GM18907 (cell line): ENCODE data around the gene TTC28.
"Not testable (repeated sequence)": the region's sequence is repeated elsewhere in the genome, so short reads cannot be mapped to it uniquely, and the experiment has no call there.

ENCODE experiments used
- ATAC-seq: cut with Tn5 transposase; IDR thresholded peaks from one replicate; pipeline ENCODE4 v1.9.1; 2021; ENCODE audit warnings: mild to moderate bottlenecking, moderate library complexity; ENCODE audit not compliant: unreplicated experiment

TTC28 gene

DNA sequence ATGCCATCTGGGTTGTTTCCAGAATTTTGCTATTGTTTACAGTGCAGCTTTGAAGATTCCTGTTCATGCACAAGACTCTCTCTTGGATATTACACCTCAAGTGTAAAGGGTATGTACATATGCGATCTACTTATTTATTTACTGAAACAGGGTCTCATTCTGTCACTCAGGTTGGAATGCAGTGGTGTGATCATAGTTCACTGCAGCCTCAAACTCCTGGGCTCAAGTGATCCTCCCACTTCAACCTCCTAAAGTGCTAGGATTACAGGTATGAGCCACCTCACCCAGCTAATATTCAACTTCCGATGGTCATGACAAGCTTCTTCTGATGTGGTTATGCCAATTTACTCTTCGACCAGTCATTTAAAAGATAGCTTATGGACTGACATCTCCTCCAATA lies 602.5 kb downstream of the TTC28 start:
- no peak for ATAC-seq

DNA sequence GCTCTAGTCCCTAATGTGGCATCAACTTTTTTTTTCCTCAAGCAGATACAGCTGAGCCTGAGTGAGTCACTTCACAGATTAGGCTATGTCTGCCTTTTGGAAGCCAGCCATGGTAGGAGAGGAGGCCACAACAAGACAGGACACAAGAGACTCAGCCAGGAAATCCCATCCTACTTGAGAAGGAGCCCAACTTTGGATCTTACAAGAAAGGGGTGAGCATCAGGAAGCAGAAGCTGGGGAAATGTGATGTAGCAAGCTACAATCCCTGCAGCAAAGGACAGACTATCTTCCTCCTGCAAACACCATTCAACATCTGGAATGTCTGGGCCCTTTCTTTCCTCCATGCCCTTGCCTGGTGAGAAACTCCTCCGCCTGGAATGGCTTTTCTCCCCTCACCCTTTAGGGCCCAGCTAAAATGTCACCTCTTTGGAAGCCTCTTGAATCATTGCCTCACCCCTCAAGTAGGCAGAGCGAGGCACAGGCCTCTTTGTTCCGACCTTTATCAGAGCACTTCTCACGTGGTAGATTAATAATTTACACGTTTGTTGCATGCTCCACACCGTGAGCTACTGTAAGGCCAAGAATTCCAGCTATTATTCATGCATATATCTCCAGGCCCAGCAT lies 604.2 kb downstream of the TTC28 start:
- no peak for ATAC-seq

- no peak for ATAC-seq
These were observed 605.1 kb downstream of the TTC28 start for GRCh38 chr22:28074526-28074925.

- no peak for ATAC-seq
These were observed 607.6 kb downstream of the TTC28 start for GRCh38 chr22:28072066-28072465.

DNA sequence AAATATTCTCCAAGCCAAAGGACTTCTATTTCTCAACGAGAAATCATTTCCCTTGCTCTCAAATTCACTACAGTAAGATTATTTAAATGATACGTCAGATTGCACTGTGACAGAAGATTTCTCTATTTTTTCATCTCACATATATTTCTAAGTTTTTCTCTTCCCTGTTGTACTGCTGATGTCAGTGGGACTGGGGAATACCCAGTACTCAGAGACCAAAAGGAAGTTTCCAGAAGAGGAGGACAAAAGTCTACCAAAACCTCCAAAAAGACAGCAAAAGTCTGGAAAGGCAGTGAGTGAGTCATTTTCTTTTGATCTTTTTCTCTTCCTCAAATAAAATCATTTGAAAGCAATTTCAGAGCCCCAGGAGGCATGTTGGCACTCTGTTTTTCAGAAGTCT lies 610.8 kb downstream of the TTC28 start:
- no peak for ATAC-seq

DNA sequence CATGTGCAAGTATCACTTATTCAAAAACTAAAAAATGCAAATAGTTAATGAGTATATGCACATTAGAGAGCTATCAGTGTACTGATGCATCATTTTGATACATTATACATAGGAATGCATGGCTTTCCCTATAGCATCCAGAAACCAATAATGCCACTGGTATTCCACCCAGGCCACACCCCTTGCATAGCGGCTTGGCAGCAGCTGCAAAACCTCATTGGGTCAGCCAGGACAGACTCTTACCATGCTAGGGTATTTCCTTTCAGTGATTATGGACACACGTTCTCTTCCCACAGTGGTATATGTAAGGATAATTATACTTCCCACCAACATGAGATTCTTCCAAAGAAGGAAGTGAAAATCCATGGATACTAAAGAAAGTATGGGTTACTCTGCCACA lies 614.7 kb downstream of the TTC28 start:
- ATAC-seq = no peak

DNA sequence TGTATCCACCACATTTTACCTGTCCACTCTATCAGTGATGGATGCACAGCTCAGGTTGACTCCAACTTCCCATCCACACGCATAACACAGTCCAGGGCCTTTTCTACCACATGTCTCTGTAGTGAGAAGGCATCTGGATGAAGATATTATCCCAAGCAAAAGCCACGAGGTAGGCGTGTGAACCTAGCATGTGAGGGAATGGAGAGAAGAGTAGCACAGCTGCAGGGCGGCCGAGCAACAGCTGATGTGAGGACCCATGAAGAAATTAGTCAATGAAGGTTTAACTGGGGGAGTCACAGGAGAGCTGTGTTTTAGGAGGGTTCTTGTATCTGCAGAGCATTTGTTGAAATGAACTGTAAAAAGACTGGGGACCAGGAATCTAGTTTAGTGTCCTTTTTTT lies 616.0 kb downstream of the TTC28 start:
- no peak for ATAC-seq

GRCh38 chr22:28060594-28060993 lies 619.0 kb downstream of the TTC28 start:
- ATAC-seq = not testable (repeated sequence)

- no peak for ATAC-seq
These were observed 621.6 kb downstream of the TTC28 start for GRCh38 chr22:28058036-28058435.

DNA sequence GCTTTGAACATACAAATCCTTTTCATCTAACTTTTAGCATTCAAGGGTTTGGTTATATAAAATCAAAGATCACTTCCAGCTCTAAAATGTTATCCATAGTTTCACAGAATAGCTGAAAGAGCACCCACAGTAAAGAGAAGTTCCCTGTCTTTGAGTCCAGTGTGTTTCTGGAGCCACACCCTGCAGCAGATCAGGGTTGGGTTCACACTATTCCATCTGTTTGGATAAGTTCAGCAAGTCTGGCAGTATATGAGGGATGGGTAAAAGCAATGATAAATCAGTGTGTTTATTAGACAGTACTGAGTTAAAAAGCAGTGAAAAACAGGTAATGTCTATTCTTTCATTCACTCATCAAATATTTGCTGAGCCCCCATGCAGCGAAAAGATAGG lies 624.8 kb downstream of the TTC28 start:
- no peak for ATAC-seq

GRCh38 chr22:28053896-28054818 lies 625.5 kb downstream of the TTC28 start:
- no peak for ATAC-seq

DNA sequence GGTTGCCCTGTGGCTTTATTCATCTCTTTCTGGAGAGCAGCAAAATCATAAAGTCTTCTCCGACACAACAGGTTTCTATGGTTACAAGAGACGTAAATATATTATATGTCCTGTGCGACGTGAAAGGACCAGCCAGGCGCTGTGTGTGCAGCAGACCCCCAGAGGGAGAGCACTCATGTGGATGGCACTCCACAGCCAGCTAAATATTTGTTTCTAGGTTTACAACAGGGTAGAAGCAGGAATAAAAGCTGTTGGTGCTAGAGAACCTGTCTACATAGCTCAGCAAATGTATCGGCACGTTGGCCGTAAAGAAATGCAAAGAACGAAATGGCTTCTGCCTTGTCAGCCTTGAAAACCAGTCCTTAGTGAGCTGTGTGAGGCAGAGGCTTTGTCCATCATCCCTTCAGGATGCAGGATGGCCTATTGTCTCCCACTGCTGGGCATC lies 626.8 kb downstream of the TTC28 start:
- ATAC-seq = no peak

- ATAC-seq = no peak
These were observed 627.8 kb downstream of the TTC28 start for GRCh38 chr22:28051787-28052356.

DNA sequence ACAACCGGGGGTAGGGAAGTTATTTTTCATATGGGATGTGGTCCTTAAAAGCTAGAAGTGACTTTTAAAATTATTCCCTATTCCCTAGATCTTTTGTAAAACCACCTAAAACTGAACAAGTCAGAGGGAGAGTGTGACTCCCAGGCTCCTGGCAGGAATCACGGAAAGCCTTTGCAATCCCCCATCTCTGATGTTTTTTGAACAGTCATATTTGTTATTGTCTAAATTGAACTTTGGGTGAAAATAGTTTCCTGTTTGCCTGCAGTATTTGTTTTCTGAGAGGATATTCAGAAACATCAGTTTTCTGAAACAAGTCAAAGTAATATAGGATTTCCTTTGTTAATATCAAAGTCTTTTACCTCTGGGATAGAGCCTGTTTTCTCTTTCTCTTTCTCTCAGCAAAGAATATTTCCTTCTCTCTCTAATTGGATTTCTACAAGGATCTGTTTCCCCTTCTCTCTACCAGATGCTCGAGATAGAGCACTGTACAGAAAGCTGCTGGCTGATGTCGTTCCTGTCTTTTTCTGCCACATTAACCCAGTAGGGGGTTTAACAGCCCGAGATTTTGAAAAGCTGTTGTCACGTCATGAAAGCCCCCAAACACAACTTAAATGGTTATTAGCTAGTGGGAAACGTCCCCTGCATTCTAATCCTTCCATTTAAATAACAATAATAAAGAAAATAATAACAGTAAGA lies 628.4 kb downstream of the TTC28 start:
- ATAC-seq = no peak

GRCh38 chr22:28048529-28048928 lies 631.1 kb downstream of the TTC28 start:
- no peak for ATAC-seq

- no peak for ATAC-seq
These were observed 631.9 kb downstream of the TTC28 start for GRCh38 chr22:28047740-28048139.

DNA sequence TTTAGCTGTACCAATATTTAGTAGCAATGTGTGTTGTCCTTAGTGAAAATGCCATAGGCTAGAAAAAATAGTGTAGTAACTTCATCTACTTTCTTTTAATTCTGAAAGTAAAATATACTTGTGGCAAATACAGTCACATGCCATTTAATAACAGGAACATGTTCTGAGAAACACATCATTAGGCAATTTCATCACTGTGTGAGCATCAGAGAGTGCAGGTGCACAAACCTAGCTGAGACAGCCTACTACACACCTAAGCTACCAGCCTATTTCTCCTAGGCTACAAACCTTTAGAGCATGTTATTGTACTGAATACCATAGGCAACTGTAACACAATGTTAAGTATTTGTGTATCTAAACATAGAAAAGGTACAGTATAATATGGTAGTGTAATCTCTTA lies 633.5 kb downstream of the TTC28 start:
- ATAC-seq = no peak

DNA sequence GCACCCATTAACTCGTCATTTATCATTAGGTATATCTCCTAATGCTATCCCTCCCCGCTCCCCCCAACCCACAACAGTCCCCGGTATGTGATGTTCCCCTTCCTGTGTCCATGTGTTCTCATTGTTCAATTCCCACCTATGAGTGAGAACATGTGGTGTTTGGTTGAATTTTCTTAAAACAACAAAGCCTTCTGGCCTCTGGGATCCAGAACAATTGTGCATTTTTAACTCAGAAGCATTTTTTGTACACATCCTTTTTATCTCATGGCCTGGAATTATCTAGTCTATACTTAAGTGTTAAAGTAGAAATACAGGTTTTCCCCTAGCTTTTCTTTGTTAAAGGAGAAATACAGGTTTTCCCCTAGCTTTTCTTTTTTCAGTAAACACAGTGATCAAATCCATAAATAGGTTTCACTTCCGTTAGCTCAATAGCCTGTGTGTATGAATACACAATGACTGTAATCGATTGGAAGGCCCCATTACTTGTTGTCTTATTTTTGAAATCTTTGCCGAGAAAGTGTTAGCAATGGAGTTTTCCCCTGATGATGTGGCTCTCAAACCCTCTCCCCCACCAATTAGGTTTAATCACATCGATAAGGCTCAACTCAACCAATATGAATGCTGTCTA lies 635.0 kb downstream of the TTC28 start:
- ATAC-seq = no peak

DNA sequence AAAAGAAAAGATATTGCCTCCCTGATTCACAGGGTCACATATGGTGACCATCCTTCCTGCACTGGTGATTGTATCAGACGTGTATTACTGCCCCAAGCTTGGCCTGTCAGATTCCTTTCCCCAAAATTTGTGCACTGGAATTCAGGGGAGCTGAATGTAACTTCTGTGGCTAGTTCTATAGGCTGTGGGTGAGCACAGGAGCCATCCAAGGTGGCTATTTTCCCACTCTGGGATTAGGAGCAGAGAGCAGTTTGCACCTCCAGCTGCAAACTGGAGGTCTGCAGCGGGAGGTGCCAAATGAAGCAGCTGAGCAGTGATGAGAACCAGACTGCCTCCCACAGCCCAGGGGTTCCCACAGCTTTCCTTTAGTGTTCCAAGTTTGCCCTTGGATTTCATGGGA lies 636.4 kb downstream of the TTC28 start:
- no peak for ATAC-seq

DNA sequence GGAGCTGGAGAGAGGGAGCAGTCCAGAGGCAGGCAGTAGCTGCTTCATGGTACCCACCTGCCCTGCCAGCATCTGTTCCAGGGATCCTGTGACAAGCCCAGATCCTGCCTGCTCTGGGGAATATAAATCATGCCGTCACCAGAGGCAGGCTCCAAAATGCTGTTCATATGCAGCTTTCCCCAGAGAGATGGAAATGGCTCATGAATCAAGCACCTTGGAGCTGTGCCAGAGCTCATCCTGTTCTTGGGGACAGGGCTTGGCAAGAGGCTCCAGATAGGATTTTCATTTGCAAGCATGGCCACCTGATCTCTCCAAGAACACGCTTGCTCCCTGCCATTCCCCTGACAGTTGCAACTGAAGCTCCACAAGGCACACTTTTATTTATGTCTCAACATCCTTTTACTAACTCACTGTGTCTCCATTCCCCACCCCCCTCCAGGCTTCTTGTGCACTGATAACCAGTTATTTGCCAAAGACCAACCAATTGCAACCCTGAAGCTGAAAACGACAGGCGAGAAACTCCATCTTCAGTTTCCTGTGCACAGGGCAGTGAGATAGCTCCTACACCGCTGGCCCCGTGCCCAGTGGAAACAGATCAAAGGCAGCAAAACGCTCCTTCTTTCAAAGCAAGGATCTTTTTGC lies 644.8 kb downstream of the TTC28 start:
- ATAC-seq = no peak
